GM18505 (cell line): ENCODE measurements around the gene EEF1A1.
"Not testable (repeated sequence)": the region's sequence is repeated elsewhere in the genome, so short reads cannot be mapped to it uniquely, and the experiment has no call there.

Experiments
- ATAC-seq: cut with Tn5 transposase; IDR thresholded peaks from one replicate; pipeline ENCODE4 v1.9.1; 2021; ENCODE audit not compliant: unreplicated experiment
- POLR2A ChIP-seq: IDR thresholded peaks from 4 replicates; pipeline ENCODE4 v1.6.1; 2011; ENCODE audit warnings: borderline replicate concordance; ENCODE audit not compliant: insufficient read depth, insufficient read length; ENCODE audit errors: extremely low read depth

EEF1A1 gene

DNA sequence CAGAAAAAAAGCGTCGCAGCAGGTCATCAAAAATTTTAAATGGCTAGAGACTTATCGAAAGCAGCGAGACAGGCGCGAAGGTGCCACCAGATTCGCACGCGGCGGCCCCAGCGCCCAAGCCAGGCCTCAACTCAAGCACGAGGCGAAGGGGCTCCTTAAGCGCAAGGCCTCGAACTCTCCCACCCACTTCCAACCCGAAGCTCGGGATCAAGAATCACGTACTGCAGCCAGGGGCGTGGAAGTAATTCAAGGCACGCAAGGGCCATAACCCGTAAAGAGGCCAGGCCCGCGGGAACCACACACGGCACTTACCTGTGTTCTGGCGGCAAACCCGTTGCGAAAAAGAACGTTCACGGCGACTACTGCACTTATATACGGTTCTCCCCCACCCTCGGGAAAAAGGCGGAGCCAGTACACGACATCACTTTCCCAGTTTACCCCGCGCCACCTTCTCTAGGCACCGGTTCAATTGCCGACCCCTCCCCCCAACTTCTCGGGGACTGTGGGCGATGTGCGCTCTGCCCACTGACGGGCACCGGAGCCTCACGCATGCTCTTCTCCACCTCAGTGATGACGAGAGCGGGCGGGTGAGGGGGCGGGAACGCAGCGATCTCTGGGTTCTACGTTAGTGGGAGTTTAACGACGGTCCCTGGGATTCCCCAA is at the start of gene EEF1A1:
Gene EEF1A1, minus strand, starts transcription at position 345 of the 663 bp plus-strand sequence. CDS start 1,006 bp downstream, outside the sequence.
- peak; percentile 64 for ATAC-seq
- peak; percentile 100 for TF ChIP-seq POLR2A

DNA sequence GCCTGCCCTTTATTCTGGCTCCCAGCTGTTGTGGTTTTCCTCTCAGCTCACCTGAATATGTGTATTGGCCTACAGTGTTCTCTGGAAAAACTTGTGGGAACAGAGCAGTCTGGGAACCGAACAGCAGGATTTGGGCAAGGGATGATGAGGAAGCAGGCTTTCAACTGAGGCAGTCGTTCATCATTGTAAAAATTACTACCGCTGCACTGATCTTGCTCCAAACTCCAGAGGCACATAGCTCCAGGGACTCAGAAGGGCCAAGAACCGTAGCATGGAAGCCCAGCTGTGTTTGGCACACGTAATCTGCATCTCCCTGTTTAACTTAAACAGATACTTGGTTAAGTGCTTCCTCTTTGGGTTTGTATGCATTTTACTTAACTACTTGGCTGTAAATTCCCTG is 48.3 kb upstream of the EEF1A1 start:
- ATAC-seq: no peak
- TF ChIP-seq POLR2A: no peak

DNA sequence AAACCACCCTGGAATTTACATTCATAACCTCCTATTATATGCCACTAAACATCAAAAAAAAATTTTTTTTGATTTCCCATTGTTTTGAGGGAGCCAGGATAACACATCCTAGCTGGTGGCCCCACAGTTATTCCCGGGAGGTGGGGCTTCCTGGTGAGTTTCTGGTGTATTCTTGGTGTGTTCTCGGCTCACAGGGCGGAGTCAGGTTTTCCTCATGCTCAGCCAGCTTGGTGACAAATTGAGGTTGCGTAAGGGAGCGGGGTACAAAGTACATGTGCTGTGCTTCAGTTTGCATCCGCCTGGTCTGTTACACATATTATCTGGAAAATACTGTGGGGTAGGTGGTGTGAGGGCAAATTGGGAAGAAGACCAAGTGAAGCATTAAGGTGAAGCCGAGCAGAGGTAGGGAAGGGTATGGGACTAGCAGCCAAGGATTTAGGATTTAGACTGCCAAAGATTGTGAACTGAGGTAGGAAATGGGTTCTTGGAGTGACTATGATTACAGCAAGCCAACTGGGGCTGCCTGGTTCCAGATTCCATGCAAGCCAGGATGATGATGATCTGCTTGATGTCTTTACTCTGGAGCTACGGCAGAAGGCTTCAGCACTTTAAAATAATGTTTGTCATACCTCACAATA is 46.2 kb upstream of the EEF1A1 start:
- no peak for ATAC-seq
- no peak for TF ChIP-seq POLR2A

DNA sequence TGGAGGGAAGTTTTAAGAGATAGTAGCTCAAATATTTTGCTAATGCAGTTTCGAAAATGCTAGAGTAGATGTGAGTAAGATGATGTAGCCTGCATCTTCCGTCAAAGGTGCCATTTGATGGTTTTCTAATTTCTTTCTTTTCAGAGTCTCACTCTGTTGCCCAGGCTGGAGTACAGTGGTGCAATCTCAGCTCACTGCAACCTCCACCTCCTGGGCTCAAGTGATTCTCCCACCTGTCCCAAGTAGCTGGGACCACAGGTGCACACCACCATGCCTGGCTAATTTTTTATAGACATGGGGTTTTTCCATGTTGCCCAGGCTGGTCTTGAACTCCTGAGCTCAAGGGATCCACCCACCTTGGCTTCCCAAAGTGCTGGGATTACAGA is 45.6 kb upstream of the EEF1A1 start:
- not testable (repeated sequence) for ATAC-seq

DNA sequence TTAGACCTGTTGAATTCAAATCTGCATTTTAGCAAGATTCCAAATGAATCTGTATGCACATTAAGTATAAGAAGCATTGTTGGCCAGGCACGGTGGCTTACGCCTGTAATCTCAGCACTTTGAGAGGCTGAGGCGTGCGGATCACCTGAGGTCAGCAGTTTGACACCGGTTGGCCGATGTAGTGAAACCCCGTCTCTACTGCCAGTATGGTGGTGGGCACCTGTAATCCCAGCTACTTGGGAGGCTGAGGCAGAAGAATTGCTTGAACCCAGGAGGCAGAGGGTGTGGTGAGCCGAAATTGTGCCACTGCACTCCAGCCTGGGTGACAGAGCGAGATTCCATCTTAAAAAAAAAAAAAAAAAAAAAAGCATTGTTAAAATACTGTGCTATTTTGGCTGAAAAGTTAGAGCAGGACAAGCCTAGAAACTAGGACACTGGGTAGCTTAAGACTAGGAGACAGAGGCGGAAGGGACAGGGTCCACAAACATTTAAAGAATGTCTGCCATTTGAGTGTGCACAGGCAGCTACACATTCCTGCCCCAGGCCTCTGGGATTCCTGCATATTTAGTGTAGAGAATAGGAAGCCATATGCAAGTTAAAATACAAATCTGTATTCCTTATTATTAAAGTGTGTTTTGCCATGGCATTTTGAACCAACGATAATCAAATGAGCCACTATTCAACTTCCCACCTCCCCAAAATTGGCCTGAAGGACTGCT is 45.1 kb upstream of the EEF1A1 start:
- ATAC-seq: no peak
- no peak for TF ChIP-seq POLR2A

DNA sequence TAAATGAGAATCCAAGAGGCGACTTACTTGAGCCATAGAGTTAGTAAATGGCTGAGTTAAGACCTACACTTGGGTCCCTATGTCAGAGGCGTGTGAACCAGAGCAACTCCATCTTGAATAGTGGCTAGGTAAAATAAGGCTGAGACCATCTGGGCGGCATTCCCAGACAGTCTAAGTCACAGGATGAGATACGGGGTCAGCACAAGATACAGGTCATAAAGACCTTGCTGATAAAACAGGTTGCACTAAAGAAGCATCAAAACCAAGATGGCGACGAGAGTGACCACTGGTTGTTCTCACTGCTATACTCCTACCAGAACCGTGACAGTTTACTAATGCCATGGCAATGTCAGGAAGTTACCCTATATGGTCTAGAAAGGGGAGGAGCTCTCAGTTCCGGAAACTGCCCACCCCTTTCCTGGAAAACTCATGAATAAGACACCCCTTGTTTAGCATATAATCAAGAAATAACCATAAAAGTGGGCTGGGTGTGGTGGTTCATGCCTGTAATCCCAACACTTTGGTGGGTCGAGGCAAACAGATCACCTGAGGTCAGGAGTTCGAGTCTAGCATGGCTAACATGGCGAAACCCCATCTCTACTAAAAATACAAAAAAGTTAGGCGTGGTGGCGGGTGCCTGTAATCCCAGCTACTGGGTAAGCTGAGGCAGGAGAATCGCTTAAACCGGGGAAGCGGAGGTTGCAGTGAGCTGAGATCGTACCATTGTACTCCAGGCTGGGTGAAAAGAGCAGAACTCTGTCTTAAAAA is 43.9 kb upstream of the EEF1A1 start:
- no peak for ATAC-seq
- TF ChIP-seq POLR2A: no peak

DNA sequence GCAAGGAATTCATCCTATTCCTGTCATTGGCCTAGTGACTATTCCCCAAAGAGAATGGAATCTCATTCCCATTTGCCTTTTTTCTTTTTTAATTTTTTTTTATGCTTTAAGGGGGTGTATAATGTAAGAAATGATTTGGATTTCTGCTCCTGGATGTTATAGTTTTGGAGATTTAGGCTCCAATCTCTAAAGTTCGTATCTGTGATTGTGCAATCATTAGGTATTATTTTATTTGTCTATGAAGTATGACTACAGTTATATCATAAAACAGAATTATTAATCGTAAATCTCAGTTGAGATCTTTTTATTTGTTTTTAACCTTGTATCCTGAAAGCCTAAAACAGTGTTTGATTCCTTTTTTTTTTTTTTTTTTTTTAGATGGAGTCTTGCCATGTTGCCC is 41.7 kb upstream of the EEF1A1 start:
- TF ChIP-seq POLR2A: no peak
- no peak for ATAC-seq

DNA sequence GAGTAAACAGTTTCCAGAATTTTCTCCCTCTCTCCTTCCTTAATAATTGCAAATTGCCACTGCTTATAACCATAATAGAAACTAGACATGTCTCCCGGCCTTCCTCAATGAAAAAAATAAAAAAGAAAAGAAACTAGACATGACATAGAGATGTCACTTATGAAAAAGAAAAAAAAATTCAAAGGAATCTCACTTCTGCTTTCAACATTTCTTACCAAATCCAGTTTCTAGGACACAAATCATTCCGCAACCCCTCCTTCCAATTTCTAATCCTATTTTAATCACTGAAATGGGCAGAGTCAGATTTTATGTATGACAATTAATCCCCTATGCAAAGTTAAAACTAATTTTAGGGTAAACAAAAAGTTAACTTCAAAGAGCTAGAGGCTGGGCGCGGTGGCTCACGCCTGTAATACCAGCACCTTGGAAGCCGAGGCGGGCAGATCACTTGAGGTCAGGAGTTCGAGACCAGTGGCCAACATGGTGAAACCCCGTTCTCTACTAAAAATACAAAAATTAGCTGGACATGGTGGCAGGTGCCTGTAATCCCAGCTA is 40.1 kb upstream of the EEF1A1 start:
- TF ChIP-seq POLR2A: no peak
- ATAC-seq: peak; percentile 57

DNA sequence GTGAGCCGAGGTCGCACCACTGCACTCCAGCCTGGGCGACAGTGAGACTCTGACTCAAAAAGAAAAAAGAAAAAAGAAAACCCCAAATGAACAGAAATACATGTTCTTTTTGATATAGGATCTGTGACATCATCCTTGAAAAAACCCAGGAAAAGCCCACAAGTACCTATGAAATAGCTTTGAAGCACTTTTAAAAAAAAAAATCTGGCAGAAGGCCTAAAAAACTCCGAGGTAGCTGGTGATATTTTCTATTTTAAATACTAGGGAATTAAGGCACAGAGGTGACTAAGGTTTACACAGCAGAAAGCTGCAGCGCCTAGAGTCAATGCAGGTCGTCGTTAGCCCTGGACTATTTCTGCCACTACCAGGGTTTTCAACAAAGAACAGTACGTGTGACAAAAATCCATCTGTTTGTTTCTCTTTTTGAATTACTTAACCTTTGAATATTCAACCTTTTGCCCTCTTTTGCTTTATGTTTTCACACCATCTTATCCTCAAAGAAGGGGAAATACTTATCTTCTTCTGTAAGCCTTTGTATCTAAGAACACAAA is 39.4 kb upstream of the EEF1A1 start:
- no peak for TF ChIP-seq POLR2A
- ATAC-seq: peak; percentile 44

DNA sequence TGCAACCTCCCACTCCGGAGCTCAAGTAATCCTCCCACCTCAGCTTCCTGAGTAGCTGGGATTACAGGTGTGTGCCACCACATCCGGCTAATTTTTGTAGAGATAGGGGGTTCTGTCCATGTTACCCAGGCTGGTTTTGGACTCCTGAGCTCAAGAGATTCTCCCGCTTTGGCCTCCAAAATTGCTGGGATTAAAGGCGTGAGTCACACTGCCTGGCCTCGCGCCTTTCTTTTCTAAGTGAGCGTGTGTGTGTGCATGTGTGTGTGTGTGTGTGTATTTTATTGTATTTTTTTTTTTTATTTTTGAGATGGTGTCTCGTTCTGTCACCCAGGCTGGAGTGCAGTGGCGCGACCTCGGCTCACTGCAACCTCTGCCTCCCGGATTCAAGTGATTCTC is 38.6 kb upstream of the EEF1A1 start:
- not testable (repeated sequence) for ATAC-seq

DNA sequence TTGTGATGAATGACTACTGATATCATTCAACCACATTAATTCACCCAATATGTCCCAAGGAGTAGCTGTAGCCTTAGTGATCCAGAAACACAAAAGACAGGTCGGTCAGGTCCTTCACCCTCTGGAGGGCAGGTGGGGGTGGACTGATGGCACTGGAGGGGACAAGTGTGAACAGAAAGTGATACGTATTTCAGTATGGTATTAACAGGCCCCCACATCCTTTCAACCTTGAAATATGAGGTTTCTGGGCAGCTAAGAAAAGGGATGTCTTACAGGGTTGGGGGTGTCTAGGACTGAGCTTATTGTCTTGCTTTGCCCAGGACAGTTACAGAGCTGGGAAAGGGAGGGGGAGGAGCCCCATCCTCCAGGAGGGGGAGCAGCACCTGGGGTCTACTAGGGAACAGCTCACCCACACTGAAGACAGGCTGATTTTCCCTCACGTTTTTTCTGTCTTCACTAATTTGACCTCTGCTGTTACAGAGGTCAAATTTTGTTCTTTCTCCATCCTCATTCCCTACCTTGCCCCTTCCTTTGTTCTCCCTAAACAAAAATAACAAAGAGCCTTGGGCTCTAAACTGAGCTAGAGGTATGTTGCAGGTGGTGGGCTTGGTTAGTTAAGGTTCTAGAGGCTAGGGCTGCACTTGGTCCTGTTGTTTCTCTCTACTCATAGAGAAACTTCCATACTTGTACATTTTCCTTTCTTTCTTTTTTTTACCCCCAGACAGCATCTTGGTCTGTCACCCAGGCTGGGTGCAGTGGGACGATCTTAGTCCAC is 38.0 kb upstream of the EEF1A1 start:
- no peak for TF ChIP-seq POLR2A
- ATAC-seq: peak; percentile 41

DNA sequence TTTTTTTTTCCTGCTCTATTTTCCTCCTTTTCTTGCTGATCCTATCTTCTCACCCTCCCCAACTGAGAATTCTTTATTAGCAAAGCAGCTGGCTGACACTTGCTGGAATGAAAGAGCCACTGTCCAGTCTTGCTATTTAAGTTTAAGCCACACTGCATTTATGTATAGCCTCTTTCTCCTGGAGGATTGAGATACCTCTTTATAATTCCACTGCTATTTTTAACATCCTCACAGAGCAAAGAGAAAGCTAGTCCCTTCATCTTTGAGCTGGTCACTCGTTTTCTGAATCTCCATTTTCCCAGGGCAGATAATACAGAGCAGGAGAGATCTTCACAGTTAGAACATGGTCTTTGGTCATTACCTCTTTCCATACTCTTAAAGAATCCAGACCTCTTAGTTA is 36.0 kb upstream of the EEF1A1 start:
- TF ChIP-seq POLR2A: no peak
- no peak for ATAC-seq

DNA sequence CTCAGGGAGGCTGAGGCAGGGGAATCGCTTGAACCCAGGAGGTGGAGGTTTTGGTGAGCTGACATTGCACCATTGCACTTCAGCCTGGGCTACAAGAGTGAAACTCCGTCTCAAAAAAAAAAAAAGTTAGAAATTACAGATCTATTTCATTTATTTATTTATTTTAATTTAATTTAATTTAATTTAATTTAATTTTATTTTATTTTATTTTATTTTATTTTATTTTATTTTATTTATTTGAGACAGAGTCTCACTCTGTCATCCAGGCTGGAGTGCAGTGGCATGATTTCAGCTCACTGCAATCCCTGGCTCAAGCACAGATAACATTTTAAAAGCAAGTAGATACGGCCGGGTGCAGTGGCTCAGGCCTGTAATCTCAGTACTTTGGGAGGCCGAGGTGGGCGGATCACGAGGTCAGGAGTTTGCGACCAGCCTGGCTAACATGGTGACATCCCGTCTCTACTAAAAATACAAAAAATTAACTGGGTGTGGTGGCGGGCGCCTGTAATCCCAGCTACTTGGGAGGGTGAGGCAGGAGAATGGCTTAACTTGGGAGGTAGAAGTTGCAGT is 34.6 kb upstream of the EEF1A1 start:
- ATAC-seq: not testable (repeated sequence)

DNA sequence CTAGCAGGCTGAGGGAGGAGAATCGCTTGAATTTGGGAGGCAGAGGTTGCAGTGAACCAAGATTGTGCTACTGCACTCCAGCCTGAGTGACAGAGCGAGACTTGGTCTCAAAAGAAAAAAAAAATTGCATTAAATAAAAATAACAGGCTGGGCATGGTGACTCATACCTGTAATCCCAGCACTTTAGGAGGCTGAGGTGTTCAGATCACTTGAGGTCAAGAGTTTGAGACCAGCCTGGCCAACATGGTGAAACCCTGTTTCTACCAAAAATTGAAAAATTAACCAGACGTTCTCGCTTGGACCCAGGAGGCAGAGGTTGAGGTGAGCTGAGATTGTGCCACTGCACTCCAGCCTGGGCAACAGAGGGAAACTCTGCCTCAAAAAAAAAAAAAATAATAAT is 30.3 kb upstream of the EEF1A1 start:
- ATAC-seq: not testable (repeated sequence)
